IgD-negative memory B cell (primary cell): ENCODE results near the gene WFDC12. TPM values are rescaled to one million over a fixed set of nuclear protein-coding genes. Genes with fewer than 3 reads are reported as not detected.
A peak's percentile ranks its signal among the peaks of the same experiment; 100 is the strongest.
"Not testable (repeated sequence)": the region's sequence is repeated elsewhere in the genome, so short reads cannot be mapped to it uniquely, and the experiment has no call there.

ENCODE experiments used
- H3K27ac Mint-ChIP-seq, 3 donors: one replicate each; pipeline ENCODE4 v1.8.0; 2020 to 2022; ENCODE audit warnings: mild to moderate bottlenecking in 3 of 3, mixed read lengths in 3 of 3, moderate library complexity in 1 of 3
- H3K27me3 Mint-ChIP-seq: one replicate; pipeline ENCODE4 v1.8.0; 2021; ENCODE audit warnings: mixed read lengths
- H3K36me3 Mint-ChIP-seq: one replicate; pipeline ENCODE4 v1.8.0; 2020; ENCODE audit warnings: mild to moderate bottlenecking, mixed read lengths
- H3K4me1 Mint-ChIP-seq, 3 donors: one replicate each; pipeline ENCODE4 v1.8.0; 2020 to 2022; ENCODE audit warnings: mixed read lengths in 3 of 3, mild to moderate bottlenecking in 1 of 3
- H3K4me3 Mint-ChIP-seq, 4 donors: one replicate each; pipeline ENCODE4 v1.8.0; 2020 to 2022; ENCODE audit warnings: mild to moderate bottlenecking in 4 of 4, mixed read lengths in 4 of 4, moderate library complexity in 3 of 4
- H3K9me3 Mint-ChIP-seq, 3 donors: one replicate each; pipeline ENCODE4 v1.8.0; 2020 to 2021; ENCODE audit warnings: mixed read lengths in 3 of 3, mild to moderate bottlenecking in 1 of 3
- polyA plus RNA-seq: library from polyadenylated mRNA; unstranded; fragments of 300-500 nt; fragmentation: Illumina TruSeq; gene quantifications from one replicate; pipeline ENCODE4 v1.2.3, GENCODE V29; 2021

Gene WFDC12, protein sequence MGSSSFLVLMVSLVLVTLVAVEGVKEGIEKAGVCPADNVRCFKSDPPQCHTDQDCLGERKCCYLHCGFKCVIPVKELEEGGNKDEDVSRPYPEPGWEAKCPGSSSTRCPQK
- polyA plus RNA-seq, result not detected

DNA sequence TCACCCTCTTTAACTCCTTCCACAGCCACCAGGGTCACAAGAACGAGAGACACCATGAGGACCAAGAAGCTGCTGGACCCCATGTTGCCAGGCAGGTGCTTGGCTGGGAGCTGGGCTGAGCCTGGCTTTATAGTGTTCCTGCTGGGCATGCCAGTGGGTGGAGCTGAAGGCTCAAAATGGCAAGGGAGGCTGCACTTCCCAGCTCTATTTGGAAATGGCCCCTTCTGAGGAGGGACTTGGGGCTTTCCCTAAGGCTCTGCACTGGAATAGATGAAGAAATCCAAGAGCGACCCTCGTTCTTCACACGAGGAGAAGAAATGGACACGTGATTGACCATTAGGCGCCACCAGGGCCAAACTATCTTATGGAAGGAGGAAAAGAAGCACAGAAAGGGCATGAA, at the start of gene WFDC12:
Gene WFDC12 (minus strand): TSS at position 101 of the 400 bp plus-strand sequence. CDS start 18 bp downstream, at position 83.
- H3K27me3 Mint-ChIP-seq, result peaks cover 16% of the 10 kb centered on the region
- H3K9me3 Mint-ChIP-seq, result peaks cover 0 to 7% (median 0%) of the 10 kb centered on the region in 3 donors
- peaks cover 0 to 1% (median 0%) of the 10 kb centered on the region in 3 donors for H3K4me1 Mint-ChIP-seq
- H3K36me3 Mint-ChIP-seq, result peaks cover 3% of the 10 kb centered on the region
- H3K27ac Mint-ChIP-seq, result no peak within 1 kb of the TSS
- H3K4me3 Mint-ChIP-seq, result no peak within 1 kb of the TSS

DNA sequence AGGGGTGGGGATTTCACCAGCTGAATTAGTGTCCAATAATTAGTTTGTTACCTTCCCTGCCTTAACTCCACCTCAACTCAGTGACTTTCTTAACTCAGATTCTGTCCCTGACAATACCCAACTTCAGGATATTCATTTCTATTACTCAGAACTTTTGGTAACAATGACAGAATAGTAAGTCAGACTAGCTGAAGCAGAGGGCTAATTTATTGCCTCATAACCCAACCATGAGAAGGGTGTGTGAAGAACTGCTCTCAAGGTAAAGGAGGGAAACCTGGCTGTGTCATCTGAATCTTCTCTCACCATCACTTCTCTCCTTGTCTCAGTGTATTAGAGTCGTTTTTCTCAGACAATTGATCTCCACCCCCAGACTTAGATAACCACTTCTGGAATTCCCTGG, 49.3 kb upstream of the WFDC12 start:
- Mint-ChIP-seq H3K27ac (no peak overlapping the region), H3K27me3 (peaks cover 11% of the 10 kb centered on the region), H3K36me3 (no peaks in the 10 kb centered on the region), H3K9me3 (peaks cover 0 to 2% (median 0%) of the 10 kb centered on the region in 3 donors), H3K4me1 (no peaks in the 10 kb centered on the region), H3K4me3 (no peak overlapping the region)

DNA sequence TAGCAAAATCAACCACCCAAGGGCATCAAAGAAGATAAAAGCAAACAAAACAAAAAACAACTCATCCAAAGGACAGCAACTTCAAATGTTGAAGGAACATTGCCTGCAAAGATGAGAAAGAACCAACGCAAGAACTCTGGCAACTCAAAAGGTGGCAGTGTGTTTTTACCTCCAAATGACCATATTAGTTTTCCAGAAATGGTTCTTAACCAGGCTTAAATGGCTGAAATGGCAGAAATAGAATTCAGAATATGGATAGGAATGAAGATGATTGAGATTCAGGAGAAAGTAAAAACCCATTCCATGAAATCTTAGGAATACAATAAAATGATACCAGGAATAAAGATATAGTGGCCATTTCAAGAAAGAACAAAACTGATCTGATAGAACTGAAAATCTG, 40.6 kb upstream of the WFDC12 start:
- peaks cover 8 to 21% (median 20%) of the 10 kb centered on the region in 3 donors for H3K9me3 Mint-ChIP-seq
- H3K4me3 Mint-ChIP-seq, result no peak overlapping the region
- H3K27ac Mint-ChIP-seq, result no peak overlapping the region

DNA sequence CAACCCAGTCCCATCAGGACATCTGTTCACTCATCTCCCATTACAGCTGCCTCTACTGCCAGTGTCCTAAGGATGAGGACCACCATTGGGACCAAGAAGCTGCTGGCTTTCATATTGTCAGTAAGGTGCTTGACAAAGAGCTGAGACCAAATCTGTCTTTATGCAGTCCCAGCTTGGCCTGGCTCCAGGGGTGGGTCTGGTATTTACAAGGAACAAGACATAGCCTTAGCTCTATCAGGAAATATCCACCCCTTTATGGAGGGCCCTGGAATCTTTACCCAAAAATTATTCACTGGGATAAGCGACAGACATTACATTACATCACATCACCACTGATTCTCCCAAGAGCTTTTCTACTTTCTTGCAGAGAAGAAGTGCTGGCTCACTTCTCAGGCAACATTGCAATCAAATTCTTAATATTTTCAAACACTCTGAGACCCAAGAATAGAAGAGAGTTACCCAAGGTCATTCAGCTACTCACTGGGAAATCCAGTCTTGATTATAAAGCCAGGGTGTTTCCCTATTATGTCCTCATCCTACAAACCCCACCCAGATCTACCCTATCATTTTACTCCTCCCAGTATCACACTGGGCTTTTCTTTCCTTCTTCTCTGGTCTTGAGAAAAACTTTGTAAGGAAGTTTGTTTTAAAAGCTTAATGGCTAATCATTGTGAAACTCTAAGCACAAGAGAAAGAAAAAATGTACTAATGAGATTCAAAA, 39.0 kb upstream of the WFDC12 start:
- H3K36me3 Mint-ChIP-seq, result peaks cover 3% of the 10 kb centered on the region
- H3K27ac Mint-ChIP-seq, result no peak overlapping the region
- H3K27me3 Mint-ChIP-seq, result peaks cover 27% of the 10 kb centered on the region
- H3K9me3 Mint-ChIP-seq, result peaks cover 8 to 32% (median 30%) of the 10 kb centered on the region in 3 donors
- H3K4me3 Mint-ChIP-seq, result no peak overlapping the region
- no peaks in the 10 kb centered on the region for H3K4me1 Mint-ChIP-seq

More for the DNA sequence above, 40.6 kb upstream of the WFDC12 start:
- Mint-ChIP-seq H3K36me3 (no peaks in the 10 kb centered on the region), H3K4me1 (no peaks in the 10 kb centered on the region), H3K27me3 (peaks cover 27% of the 10 kb centered on the region)

DNA sequence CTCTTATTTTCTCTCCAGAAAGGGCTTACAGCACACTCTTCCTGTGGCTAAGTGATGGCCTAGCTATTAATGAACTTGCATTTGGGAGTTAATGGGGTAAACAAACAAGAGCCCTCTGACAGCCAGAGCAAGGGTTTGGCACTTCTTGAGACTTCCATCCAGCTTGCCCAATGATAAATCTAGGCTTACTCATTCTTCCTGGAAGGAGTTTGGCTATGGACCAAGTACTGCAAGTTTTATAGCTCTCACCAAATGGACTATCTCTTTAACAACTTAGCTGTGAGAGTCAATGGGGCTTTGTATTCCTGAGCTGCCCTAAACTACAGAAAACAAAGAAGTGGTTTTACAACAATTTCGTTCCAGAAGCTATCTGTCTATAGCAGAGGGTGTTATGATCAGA, 33.7 kb upstream of the WFDC12 start:
- H3K36me3 Mint-ChIP-seq, result peaks cover 3% of the 10 kb centered on the region
- H3K27ac Mint-ChIP-seq, result no peak overlapping the region

DNA sequence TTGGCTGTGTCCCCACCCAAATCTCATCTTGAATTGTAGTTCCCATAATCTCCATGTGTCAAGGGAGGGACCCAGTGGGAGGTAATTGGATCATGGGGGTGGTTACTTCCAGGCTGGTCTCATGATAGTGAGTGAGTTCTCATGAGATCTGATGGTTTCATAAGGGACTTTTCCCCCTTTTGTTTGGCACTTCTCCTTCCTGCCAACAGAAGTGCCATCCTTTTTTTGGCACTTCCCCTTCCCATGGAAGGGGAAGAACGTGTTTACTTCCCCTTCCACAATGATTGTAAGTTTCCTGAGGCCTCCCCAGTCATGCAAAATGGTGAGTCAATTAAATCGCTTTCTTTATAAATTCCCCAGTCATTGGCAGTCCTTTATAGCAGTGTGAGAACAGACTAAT, 32.4 kb upstream of the WFDC12 start:
- H3K27ac Mint-ChIP-seq, result no peak overlapping the region
- peaks cover 8% of the 10 kb centered on the region for H3K27me3 Mint-ChIP-seq
- peaks cover 2 to 30% (median 27%) of the 10 kb centered on the region in 3 donors for H3K9me3 Mint-ChIP-seq
- no peak overlapping the region for H3K4me3 Mint-ChIP-seq
- H3K4me1 Mint-ChIP-seq, result peaks cover 0 to 4% (median 2%) of the 10 kb centered on the region in 3 donors
- peaks cover 3% of the 10 kb centered on the region for H3K36me3 Mint-ChIP-seq

More for the DNA sequence above, 33.7 kb upstream of the WFDC12 start:
- Mint-ChIP-seq H3K9me3 (peaks cover 4 to 41% (median 28%) of the 10 kb centered on the region in 3 donors), H3K4me3 (no peak overlapping the region), H3K27me3 (peaks cover 12% of the 10 kb centered on the region), H3K4me1 (peaks cover 0 to 4% (median 2%) of the 10 kb centered on the region in 3 donors)

DNA sequence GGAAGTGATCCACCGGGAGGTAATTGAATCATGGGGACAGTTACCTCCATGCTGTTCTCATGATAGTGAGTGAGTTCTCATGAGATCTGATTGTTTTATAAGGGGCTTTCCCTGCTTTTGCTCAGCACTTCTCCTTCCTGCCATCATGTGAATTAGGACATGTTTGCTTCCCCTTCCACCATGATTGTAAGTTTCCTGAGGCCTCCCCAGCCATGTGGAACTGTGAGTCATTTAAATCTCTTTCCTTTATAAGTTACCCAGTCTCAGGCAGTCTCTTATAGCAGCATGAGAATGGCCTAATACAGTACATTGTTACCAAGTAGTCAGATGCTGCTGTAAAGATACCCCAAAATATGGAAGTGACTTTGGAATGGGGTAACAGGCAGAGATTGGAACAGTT, 30.5 kb upstream of the WFDC12 start:
- H3K9me3 Mint-ChIP-seq, result peaks cover 2 to 26% (median 20%) of the 10 kb centered on the region in 3 donors
- not testable (repeated sequence) for H3K36me3 Mint-ChIP-seq, H3K4me1 Mint-ChIP-seq, H3K4me3 Mint-ChIP-seq, H3K27ac Mint-ChIP-seq, H3K27me3 Mint-ChIP-seq

DNA sequence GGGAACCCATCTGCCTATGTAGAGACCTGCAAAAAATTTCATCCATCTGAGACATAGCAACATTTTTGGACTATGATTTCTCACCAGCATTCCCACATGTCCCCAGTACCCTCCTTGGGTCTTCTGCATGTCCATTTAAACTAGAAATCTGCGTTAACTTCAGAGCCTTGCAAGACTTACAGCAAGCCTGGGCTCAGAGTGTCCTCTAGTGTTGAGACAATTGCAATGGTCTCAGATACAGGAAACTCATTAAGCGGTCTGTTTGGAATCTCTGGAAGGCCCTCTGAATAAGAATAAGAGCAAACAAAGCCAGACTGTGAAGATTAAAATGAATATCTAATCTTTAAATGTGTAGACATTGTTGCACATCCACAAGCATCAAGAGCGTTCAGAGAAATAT, 29.9 kb upstream of the WFDC12 start:
- peak overlapping the region in 1 of 3 donors; percentile 40 for H3K27ac Mint-ChIP-seq
- peaks cover 6% of the 10 kb centered on the region for H3K27me3 Mint-ChIP-seq
- H3K4me1 Mint-ChIP-seq, result peaks cover 0 to 4% (median 2%) of the 10 kb centered on the region in 3 donors
- H3K36me3 Mint-ChIP-seq, result peaks cover 3% of the 10 kb centered on the region
- no peak overlapping the region for H3K4me3 Mint-ChIP-seq
- H3K9me3 Mint-ChIP-seq, result peaks cover 2 to 25% (median 19%) of the 10 kb centered on the region in 3 donors

DNA sequence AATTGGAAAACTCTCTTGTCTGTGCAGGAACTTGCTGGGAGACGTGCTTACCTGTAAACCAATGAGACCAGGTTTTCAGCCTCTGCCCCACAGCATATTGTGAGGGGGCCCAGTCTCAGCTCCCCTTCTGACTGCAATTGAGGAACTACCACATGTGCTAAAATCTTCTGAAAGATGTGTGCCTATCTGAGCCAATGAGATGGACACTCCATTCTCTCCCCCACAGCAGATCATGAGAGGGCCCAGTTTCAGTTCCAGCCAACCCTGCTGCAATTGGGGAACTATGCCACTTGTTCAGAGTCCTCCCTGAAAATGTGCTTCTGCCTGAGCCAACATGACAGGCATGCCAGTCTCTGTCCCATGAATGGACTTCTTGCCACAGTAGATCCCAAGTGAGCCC, 29.5 kb upstream of the WFDC12 start:
- Mint-ChIP-seq H3K4me3 (no peak overlapping the region), H3K36me3 (peaks cover under 1% of the 10 kb centered on the region), H3K27me3 (peaks cover 6% of the 10 kb centered on the region), H3K4me1 (peaks cover 0 to 4% (median 2%) of the 10 kb centered on the region in 3 donors), H3K27ac (peak overlapping the region in 1 of 3 donors; percentile 40), H3K9me3 (peaks cover 2 to 21% (median 15%) of the 10 kb centered on the region in 3 donors)

DNA sequence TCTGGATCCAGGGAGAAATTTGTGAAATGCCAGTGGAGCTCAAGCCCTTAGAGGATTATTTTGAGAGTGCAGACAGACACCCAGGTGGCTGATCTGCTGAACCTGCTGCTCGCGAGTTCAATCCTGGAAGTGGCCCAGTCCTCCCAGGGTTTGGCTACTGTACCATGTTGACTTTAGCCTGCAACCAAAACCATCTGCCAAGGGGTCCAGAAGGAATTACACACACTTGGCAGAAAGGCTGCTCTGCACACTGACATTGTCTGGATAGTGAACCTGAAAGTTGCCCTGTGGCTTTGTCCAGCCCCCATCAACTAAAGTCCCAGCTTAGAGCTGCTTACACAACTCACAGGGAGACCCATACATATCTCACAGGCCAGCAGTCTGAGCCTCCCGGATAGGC, 28.9 kb upstream of the WFDC12 start:
- Mint-ChIP-seq H3K27me3 (peaks cover 3% of the 10 kb centered on the region), H3K9me3 (peaks cover 2 to 15% (median 9%) of the 10 kb centered on the region in 3 donors), H3K4me3 (no peak overlapping the region), H3K4me1 (peaks cover 0 to 4% (median 2%) of the 10 kb centered on the region in 3 donors), H3K36me3 (no peaks in the 10 kb centered on the region), H3K27ac (no peak overlapping the region)

DNA sequence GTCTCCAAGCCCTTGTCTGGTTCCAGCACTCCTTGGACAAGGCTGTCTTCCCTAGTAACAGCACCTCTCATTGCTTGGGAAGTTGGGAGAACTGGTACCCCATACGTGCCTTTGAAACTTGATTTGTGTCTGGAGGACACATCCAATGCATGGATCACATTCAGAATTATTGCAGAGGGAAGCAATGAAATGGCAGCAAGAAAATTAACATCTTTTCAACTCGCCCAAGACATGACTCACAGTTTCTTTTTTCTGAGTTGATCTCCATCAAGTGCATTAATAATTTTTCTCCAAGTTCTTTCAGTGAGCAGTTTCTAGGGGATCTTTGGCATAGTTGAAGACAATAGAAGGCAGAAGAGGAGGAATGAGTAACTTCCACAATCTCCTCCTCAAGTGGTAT, 28.1 kb upstream of the WFDC12 start:
- H3K27ac Mint-ChIP-seq, result no peak overlapping the region
- H3K36me3 Mint-ChIP-seq, result no peaks in the 10 kb centered on the region
- no peak overlapping the region for H3K4me3 Mint-ChIP-seq
- H3K4me1 Mint-ChIP-seq, result peaks cover 0 to 4% (median 2%) of the 10 kb centered on the region in 3 donors
- peaks cover under 1 to 11% (median 7%) of the 10 kb centered on the region in 3 donors for H3K9me3 Mint-ChIP-seq
- H3K27me3 Mint-ChIP-seq, result peaks cover 5% of the 10 kb centered on the region

DNA sequence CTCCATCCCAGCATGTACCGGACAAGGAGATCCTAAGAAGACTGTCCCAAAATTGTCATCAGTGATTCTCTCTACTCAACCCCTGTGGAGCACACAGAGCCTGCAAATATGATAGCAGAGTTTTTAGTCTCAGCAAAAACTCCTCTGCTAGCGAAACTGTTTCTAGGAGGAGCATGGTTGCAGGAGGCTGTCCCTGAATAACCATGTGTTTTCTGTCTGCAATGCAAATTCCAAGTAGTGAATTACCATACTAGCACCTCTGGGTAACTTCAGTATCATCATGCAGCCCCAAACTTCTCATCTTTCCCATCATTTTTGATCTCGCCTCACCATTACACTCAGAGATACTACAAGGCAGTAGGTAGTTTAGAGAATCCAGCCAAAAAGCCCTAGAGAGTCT, 24.8 kb upstream of the WFDC12 start:
- Mint-ChIP-seq H3K9me3 (no peaks in the 10 kb centered on the region), H3K4me1 (peaks cover 0 to 4% (median 2%) of the 10 kb centered on the region in 3 donors), H3K4me3 (no peak overlapping the region), H3K27me3 (peaks cover 11% of the 10 kb centered on the region), H3K27ac (no peak overlapping the region), H3K36me3 (no peaks in the 10 kb centered on the region)

DNA sequence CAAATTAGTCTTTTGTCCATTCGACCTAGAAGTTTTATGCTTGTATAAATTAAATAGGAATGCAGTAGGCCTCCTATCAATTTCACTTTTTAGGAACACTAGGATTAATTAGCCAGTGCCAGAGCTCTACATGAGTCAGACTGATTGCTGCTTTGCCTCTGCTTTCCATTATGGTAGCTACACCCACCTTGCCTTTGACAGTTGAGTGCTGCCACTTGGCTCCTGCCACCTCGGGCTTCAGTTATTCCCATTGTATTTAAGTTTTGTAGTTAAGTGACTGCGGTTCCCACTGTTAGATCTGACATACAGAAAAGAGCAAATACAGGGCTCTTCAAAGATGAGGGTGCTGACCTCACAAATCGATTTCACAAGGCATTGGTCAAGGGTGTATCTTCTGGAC, 16.6 kb upstream of the WFDC12 start:
- peaks cover 7% of the 10 kb centered on the region for H3K27me3 Mint-ChIP-seq
- H3K27ac Mint-ChIP-seq, result no peak overlapping the region
- H3K4me3 Mint-ChIP-seq, result no peak overlapping the region
- H3K4me1 Mint-ChIP-seq, result no peaks in the 10 kb centered on the region
- H3K9me3 Mint-ChIP-seq, result no peaks in the 10 kb centered on the region
- H3K36me3 Mint-ChIP-seq, result no peaks in the 10 kb centered on the region

DNA sequence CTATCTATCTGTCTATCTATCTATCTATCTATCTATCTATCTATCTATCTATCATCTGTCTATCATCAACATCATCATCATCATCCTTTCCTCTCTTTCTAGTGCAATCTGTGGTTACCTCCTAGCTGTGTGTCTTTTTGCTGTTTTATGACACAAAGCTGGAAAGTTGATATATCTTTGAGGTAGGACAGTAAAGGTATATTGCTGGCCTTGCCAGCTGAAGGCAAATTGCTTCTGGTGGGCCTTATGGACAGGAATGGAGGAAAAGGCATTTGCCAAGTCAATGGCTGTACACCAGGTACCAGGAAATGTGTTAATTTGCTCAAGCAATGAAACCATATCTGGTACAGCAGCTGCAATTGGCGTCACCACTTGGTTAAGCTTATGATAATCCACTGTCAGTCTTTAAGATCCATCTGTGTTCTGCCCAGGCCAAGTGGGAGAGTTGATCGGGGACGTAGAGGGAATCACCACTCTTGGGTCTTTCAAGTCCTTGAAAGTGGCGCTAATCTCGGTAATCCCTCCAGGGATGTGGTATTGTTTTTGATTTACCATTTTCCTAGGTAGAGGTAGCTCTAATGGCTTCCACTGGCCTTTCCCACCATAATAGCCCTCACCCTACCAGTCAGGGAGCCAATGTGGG, 15.6 kb upstream of the WFDC12 start:
- H3K27me3 Mint-ChIP-seq, H3K4me1 Mint-ChIP-seq, H3K9me3 Mint-ChIP-seq, H3K36me3 Mint-ChIP-seq, H3K27ac Mint-ChIP-seq, H3K4me3 Mint-ChIP-seq: not testable (repeated sequence)

DNA sequence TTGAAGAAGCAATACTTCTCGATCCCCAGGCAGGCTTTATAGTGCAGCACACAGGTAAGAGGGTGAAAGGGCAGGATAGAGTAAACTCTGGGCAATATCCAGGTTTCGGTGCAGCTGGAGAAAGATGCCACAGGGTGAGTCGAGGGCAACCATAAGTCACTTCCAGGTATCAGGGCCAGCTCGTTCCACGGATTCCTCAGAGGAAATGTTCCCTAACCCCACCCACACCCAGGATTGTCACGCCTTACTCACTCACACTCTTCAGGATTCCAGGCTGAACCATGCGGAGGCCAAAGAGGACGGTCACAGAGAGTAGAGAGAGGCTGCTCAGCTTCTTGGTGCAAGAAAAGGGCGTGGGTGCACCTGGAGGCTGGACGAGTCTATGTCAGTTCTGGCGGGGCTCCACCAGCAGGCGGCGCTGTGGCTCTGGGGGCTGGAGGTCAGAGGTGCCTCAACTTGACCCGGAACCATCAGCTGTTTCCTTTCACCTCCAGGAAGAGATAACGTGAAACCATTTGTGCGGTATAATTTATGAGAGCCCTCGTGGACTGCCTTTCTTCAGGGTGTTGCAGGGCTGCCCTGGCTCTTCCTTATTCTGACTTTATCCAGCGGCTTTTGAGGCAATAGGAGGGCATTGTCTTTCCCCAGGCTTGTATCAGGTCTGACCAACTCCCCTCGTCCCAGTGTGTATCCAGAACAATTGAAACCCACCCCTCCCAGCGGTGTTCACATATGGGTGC, 14.5 kb upstream of the WFDC12 start:
- Mint-ChIP-seq H3K4me1 (peaks cover 0 to 1% (median 0%) of the 10 kb centered on the region in 3 donors), H3K27ac (no peak overlapping the region)

More for the DNA sequence above, 14.5 kb upstream of the WFDC12 start:
- Mint-ChIP-seq H3K36me3 (no peaks in the 10 kb centered on the region), H3K4me3 (no peak overlapping the region), H3K27me3 (peaks cover 10% of the 10 kb centered on the region), H3K9me3 (peaks cover 0 to 5% (median 2%) of the 10 kb centered on the region in 3 donors)
